GM18858 (cell line): ENCODE measurements around the gene SETD6.

Source experiments
- ATAC-seq: cut with Tn5 transposase; IDR thresholded peaks from one replicate; pipeline ENCODE4 v1.9.1; 2021; ENCODE audit not compliant: unreplicated experiment

The SETD6 gene

DNA sequence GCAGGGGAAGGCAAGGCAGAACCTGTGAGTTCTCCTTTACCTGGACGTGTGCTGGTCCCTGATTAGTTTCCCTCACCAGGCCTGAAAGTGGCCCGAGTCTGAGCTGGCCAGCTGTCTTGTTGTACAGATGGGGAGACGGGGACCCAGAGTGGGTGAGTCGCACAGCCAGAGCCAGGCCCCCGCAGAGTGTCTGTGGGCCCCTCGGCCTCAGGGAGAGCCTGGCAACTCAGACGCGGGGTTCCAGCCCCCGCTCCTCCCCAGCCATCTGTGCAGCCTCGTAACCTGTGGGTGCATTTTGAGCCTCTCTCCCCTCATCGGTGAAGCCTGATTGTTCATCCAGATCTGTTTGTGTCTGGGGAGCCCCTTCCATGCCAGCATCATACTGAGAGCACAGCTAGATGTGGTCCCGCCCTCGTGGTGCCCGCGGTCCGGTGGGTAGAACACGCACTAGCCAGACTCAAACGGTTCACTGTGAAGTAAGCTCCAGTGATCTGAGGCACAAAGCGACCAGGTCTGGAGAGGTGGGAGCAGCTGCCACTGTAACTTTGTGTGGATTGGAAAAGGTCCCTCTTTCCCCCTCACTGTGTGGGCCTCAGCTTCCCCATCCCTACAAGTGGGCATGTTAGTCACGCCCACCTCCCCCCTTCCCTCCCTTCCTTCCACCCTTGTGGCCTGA lies 21.4 kb upstream of the SETD6 start:
- no peak for ATAC-seq

DNA sequence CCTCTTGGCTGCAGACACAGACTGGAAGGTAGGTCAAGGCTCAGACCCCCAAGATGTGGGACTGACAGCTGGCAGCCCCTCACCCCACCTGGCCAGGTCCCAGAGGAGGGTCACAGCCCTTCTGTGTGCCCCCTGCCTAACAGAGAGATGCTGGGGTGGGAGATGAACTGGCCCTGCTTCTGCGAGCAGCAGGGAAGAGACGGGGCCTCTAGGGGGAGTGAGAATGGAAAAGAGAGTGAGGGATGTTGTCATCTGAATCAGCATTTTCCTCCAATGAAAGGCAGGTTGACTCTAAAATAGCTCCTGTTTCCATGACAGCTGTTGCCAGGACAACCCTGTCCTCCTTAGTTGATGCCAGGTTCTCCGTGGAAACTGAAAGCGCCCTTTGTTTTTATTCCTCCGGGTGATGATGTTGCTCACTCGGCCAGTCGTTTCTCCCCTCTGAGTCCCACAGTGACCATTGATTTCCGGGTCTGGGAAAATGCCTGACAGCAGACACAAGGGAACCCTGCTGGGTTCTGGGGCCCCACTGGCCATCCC lies 20.3 kb upstream of the SETD6 start:
- ATAC-seq, result peak; percentile 77

DNA sequence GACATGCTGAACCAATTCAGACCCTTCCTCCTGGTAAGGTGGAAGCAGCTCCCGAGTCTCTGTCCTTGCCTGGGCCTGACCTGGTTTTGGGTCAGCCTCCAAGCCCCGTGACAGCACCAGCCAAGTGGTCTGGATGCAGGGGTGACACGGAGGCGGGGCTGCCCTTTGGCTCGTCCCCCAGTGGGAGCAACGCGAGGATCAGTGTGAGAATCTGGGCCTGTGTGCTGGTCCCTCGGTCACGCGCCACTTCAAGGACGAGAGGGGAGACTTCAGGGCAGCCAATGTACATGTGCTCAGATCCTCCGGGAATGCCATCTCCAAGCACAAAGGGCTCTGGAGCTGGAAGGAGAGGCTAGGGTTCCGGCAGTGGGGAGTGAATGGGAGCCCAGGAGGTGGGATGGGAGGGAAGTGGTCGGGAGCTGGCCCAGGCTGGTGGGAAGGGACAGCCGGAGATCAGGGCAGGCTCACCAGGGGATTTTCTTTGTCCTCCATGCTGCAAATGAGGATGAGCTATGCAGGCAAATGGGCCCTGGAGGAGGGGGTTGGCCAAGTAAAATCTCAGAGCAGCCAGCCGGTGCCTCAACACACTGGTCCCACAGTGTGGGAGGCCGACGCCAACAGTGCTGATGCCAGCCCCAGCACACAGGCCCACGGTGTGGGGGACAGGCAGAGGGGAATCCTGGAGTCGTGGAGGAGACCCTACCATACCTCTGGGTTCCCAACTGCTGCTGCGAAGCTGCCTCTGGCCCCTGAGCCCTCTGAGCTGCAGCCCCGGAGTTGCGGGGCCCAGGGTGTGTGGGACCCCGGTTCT lies 19.6 kb upstream of the SETD6 start:
- ATAC-seq, result no peak

DNA sequence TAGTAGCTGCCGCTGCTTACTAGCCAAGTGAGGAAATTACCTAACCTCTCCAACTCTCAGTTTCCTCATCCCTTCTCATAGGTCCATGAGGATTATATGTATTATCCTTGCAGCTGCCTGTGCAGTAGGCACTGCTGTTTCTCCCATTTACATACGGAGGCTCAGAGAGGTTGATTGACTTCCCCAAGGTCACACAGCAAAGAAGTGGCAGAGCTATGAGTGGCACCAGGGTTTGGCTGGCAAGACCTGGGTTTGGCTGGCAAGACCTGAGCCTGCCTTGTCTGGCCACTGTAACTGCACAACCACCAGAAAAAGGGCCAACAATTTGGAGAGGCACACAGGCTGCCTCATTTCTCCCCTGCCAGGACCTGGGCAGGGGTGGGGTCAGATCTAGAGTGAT lies 17.8 kb upstream of the SETD6 start:
- ATAC-seq, result no peak

DNA sequence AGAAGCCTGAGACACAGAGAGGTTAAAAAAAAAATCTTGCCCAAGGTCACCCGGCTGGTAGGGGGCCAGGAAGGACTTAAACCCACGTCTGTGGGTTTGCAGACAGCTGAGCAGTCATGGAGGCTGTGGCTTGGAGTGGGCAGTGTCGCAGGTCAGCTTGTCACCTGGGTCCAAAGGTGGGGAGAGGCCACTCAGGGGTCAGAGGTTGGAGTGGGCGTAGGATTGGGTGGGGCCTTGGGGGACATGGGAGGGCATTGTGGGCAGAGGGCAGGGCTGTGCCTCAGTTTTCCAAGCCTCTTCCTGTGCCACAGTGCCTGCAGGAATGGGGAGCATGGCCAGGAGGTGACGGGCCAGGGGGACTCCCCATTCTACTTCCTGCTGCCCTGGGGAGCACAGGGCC lies 17.4 kb upstream of the SETD6 start:
- ATAC-seq, result no peak

DNA sequence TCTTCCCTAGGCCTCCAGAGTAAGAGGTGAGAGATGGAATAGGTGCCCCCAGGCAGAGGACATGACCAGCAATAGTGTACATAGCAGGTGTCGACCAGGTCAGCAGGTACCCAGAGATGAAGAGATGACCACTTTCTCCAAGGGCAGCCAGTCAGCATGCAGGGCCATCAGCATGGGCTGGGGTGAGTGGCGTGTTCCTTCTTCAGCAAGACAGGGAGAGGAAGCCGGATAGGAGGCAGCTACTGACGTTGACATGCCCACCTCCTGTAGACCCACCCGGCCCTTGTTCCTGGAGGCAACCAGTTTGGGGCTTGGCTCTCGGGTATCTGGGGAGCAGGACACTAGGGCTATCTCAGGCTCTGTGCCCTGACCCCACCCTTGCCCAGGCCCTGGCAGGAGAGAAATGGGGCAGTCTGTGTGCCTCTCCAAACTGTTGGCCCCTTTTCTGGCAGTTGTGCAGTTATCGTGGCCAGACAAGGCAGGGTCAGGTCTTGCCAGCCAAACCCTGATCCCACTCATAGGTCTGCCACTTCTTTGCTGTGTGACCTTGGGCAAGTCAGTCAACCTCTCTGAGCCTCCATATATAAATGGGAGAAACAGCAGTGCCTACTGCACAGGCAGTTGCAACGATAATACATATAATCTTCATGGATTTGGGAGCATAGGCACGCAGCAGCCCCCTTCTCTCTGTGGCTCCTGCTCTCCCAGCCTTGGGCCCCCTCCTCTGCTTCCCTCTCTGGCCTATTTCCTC lies 16.8 kb upstream of the SETD6 start:
- ATAC-seq, result no peak

DNA sequence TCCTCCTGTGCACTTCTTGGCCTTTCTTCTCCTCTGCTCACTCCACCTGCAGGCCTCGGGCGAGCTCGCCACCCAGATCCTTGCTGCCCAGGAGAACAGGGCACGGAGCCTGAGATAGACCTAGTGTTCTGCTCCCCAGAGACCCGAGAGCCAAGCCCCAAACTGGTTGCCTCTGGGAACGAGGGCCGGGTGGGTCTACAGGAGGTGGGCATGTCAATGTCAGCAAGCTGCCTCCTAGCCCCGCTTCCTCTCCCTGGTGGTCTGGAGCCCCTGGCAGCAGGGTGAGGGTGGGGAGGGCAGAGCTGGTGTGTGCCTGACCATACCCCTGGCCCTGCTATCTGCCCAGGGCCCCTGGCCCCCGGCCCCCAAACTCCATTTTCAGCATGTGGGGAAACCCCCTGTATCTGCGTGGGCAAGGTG lies 16.2 kb upstream of the SETD6 start:
- no peak for ATAC-seq

DNA sequence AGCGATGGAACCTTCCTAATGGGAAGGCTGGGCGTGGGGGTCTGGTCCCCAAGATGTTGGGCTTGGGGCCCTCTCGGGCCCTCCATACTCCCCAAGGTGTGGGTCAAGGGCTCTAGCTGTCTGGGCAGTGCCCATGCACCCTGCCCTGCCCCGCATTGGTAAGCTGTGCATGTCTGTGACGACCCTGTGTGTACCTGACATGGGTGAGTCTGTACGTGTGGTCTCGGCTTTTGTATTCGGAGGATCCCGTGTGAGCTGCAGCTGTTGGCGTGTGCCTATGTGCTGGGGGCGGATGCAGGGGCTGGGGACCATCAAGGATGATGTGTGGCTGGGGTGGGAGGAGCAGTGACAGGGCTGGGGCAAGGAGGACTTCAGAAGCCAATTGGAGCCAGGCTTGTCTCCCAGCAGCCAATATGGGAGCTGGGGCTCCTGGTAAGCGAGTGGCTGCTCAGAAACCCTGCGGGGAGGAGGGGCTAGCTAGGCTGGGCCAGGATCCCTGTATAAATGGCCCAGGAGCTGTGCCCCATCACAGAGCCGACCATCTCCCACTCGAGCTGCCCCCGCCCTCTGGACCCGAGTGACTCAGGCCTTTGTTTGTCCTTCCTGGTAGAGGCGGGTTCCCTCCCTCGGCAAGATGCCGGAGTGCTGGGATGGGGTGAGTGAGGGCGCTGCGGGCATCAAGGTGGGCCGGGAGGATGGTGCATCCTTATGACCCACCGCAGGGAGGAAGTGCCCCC lies 15.5 kb upstream of the SETD6 start, which contains the start of gene NDRG4:
Gene NDRG4 (plus strand): TSS at position 529 of the 737 bp plus-strand sequence. CDS start 106 bp downstream, at position 635.
- ATAC-seq, result peak; percentile 50

DNA sequence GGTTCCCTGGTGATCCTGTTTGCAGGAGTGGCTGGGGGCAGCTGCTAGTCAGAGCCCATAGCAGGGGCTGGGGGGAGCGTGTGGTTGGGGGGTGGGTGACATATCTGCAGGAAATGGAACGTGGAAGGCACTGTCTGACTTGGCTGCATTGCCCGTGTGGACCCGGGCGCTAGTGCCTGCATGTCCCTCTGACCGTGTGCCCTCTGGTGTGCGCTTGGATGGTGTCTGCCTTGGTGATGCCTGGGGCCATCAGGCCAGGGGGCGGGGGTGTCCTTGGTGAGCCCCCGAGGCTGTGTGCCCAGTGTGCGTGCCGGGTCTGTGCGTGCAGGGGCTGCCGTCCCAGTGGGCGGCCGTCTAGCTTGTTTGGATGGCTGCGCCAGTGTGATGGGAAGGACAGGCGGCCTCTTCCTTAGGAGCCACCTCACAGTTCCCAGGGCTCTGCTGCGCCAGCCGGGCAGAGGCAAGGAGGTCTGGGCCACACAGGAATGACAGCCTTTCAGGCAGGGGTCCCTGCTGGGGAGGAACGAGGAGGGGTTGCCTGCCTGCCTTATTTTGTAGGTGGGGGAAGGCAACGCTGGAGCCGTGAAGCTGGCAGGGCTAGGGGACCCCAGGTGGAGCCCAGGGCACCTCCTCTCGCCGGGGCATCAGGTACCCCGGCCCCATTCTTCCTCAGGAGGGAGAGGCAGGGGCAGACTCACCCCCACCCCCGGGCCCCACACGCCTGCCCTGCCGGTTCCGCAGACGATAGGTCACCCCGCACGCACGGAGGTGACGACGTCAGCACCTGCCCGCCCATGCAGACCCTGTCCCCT lies 14.7 kb upstream of the SETD6 start:
- ATAC-seq, result no peak

DNA sequence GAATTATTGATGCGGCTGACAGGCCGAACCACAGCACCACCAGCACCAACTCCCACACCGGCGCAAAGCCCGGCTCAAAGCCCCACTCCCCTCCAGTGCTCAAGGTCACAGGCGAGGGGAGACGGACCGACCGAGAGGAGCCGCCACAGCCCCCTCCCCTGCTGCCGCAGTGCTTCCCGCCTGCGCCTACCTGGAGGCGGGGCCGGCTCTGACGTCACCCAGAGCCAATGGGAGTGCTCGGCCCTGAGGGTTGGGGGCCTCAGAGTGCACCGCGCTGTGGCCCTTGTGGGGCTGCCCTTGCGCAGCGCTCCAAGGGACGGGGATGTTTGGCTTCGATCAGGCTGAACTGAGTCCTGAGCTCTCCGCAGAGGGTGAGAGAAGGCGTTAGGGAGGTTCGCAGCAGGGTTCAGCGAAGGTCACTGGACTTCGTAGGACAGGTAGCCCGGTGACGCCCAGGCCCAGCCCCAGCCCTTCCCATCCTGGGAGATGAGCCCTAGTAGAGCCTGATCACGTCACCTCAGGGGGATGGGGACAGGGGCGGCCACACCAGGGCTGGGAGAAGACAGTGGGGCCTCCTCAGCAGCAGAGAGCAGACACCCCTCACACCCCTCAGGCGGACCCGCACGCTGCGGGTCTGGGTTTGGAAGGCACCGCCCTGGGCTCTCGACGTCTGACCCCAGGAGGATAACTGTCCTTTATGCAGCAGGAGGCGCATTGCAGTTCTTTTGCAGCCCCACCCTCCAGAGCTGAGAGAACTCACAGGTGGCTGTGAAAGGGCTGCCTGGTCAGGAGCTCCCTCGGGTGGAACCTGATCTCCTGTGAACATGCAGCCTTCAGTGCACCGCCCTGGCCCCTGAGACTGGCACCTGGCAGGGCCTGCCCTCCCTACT lies 13.8 kb upstream of the SETD6 start:
- ATAC-seq, result no peak

DNA sequence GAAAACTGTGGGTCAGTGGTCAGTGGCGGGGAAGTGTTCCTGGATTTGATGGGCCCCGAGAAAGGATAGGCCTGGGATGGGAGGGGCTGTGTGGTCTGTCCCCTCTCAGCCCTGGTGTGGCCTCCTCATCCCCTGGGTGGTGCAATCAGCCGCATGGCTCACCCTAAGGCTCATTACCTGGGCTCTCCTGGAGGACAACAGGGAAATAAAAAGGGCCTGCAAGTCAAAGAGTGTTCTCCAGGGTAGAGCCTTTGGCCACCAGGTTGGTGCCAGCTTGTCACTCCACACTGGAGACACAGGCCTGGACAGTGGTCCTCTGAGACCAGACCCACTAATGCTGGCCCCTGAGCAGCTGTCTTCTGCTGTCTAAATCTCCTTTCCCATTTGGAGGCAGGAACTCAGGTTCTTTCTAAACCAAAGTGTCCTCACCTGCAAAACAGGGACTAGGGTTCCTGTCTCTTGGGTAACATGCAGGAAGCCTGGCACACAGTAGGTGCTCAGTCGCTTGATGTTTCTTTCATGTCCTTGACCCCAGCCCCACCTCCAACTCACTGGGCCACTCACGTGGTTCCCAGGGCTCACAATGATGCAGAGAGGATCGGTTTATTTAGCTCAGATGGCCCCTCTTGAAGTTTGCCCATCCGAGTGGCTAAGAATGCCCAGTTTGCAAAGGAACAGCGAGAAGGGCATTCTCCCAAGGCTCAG lies 12.9 kb upstream of the SETD6 start:
- ATAC-seq, result no peak

DNA sequence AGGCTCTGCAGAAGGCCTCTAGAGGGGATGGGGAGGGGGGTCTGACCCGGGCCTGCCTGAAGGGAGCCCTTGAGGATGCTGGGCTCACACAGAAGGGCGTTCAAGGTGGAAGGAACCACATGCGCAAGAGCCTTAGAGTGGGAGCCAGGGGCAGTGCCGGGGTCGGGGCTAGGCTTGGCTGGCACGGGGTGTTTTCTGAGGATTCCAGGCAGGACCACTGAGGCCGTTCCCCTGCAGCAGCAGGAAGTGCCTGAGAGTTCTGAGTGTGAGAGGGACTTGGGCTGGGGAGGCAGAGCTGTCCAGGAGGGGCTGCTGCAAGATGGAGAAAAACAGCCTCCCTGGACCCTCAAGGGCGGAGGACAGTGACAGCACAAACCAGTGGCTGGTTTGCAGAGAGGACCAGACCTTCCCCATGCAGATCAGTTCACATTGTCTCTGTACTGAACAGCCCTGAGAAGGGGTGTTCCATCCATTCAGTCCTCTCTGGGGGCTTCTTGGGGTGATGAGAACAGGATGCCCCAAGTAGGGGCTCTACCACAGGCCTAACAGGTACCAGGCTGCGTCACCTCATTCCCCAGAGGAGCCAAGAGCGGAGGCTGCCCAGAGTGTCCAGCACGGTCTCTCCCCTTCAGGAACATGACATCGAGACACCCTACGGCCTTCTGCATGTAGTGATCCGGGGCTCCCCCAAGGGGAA lies 12.0 kb upstream of the SETD6 start:
- ATAC-seq, result no peak

DNA sequence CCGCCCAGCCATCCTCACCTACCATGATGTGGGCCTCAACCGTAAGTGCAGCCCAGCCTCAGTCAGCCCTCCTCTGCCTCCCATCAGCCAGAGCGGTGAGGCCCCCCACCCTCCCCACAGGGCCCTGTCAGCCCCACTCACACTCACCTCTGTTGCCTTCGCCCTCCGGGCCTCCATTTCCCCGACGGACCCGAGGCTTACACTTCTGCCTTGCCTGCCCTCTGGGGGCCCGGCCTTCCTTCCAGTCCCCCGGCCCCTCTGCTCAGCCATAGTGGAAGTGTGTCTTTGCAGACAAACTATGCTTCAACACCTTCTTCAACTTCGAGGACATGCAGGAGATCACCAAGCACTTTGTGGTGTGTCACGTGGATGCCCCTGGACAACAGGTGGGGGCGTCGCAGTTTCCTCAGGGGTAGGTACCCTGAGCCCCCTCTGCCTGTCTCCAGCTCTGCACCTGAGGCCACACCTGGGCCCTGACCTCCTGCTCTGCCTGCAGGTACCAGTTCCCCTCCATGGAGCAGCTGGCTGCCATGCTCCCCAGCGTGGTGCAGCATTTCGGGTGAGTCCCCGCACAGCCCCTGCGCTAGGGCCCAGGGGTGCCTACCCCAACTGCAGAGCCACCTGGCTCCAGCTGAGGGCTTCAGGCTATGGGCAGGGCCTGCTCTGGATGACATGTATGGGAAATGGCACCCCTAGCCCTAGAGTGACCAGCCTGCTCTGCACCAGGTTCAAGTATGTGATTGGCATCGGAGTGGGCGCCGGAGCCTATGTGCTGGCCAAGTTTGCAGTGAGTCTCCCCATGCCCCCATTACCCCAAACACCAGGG lies 11.2 kb upstream of the SETD6 start:
- ATAC-seq, result no peak

DNA sequence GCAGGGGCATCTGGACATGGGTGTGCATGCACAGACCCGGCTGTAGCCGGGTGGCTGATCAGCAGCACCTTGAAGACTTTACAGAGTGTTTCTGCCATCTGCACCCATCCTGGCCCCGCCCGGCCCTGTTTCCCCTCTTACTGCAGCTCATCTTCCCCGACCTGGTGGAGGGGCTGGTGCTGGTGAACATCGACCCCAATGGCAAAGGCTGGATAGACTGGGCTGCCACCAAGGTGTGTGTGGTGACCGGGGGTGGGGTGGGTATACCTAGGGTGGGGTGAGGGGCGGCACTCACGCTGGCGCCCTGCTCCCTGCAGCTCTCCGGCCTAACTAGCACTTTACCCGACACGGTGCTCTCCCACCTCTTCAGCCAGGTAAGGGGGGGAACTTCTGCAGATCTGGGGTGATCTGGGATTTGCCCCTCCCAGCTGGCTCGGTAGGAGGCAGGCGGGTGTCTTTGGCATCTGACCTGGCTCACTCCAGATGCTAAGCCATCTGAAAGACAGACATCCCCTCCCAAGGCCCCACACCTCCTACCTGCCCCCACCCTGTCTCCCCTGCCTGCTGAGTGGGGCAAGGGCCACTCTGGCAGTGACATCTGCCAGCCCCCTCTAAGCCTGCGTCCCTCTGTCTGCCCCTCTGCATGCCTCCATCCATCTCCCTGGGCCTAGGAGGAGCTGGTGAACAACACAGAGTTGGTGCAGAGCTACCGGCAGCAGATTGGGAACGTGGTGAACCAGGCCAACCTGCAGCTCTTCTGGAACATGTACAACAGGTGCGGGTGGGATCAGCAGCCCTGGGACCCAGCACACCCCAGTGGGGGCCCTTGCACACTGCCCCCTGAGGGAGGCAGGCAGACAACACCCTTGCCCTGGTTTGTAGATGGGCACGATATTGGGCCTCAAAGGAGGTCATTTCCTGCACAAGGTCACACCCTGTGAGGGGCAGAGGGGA lies 8.8 kb upstream of the SETD6 start:
- ATAC-seq, result no peak

DNA sequence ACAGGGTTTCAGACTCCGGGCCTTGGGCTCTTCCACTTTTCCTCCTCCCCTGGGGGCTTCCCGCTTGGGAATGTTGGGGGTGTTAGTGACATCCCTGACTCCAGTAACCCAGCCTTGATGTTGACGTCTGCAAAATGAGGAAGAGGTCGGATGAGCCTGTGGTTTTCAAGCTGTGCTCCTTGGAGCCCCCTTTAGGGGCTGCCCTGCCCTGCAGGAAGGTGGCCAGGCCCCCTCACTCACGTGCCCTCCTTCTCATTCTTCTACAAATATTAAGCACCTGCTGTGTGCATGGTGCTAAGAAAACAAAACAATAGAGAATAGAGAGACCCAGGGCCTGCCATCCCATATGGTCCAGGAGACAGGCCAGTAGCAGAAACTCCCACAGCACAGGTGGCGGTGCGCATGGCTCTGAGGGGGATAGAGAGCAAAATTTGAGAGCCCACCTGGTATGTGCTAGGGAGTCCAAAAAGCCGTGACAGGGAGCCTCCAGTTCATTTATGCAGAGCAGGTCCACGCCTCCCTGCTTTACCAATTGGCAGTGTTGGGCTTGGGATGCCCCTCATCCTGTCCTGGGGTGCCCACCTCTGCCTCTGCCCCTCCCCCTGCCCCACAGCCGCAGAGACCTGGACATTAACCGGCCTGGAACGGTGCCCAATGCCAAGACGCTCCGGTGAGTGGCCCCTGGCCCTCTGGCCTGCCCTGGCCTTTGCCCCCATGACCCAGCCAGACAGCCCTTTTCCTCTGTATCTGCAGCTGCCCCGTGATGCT lies 7.9 kb upstream of the SETD6 start:
- ATAC-seq, result no peak
